ENCODE measurements around the gene CDC42SE2. TPM values are rescaled to one million over a fixed set of nuclear protein-coding genes. Genes with fewer than 3 reads are reported as not detected.

Gene CDC42SE2
- total and polyA plus RNA-seq, 2 of the 4 experiments (the other 2 are of a cell fraction), result 12.5 to 19.4 TPM

DNA sequence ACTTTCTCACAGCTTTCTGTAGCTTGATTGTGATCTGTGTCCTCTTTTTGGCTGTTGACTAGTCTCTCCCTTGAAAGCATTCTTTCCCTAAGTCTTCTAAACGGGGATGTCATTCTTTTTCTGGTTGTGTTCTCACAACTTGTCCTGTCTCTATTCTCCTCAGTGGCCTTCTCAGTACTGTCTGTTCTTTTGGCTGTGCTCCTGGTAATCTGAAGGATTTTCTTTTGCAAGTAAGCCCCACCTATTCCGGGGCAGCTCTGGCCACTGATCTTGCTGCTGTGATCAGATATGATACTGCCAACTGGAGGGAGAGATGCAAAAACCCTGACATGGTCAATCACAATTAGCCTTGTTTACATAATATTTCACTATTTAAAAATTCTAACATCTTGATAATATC, 172.2 kb downstream of the CDC42SE2 start:
- DNase-seq (no peak), ATAC-seq (ENCODE audit: low read depth) (no peak)
- TF ChIP-seq NFE2L2 (IDR thresholded peaks at IDR 0.05; ENCODE audit: low read depth, low read length), result no peak
- TF ChIP-seq POLR2A (IDR thresholded peaks at IDR 0.05; ENCODE audit: low read depth, low read length), result no peak
- TF ChIP-seq FOS (IDR thresholded peaks at IDR 0.05; ENCODE audit: low read depth, low read length), result no peak
- TF ChIP-seq, protein P1, sequence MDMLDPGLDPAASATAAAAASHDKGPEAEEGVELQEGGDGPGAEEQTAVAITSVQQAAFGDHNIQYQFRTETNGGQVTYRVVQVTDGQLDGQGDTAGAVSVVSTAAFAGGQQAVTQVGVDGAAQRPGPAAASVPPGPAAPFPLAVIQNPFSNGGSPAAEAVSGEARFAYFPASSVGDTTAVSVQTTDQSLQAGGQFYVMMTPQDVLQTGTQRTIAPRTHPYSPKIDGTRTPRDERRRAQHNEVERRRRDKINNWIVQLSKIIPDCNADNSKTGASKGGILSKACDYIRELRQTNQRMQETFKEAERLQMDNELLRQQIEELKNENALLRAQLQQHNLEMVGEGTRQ (IDR thresholded peaks at IDR 0.05; ENCODE audit: low read depth, low read length), result no peak
- TF ChIP-seq MXI1 (IDR thresholded peaks at IDR 0.05; ENCODE audit: borderline replicate concordance, low read depth, low read length), result no peak
- TF ChIP-seq RAD21 (IDR thresholded peaks at IDR 0.05; ENCODE audit: low read length), result no peak
- TF ChIP-seq MAFK (IDR thresholded peaks at IDR 0.05; ENCODE audit: low read depth, low read length), result no peak
- TF ChIP-seq RFX5 (IDR thresholded peaks at IDR 0.05; ENCODE audit: low read depth, low read length), result no peak
- TF ChIP-seq MAZ (IDR thresholded peaks at IDR 0.05; ENCODE audit: borderline replicate concordance, low read depth, low read length), result no peak
- no peak for TF ChIP-seq SMC3 (IDR thresholded peaks at IDR 0.05; ENCODE audit: low read depth, low read length)
- TF ChIP-seq, protein P2, sequence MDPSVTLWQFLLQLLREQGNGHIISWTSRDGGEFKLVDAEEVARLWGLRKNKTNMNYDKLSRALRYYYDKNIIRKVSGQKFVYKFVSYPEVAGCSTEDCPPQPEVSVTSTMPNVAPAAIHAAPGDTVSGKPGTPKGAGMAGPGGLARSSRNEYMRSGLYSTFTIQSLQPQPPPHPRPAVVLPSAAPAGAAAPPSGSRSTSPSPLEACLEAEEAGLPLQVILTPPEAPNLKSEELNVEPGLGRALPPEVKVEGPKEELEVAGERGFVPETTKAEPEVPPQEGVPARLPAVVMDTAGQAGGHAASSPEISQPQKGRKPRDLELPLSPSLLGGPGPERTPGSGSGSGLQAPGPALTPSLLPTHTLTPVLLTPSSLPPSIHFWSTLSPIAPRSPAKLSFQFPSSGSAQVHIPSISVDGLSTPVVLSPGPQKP (IDR thresholded peaks at IDR 0.05; ENCODE audit: borderline replicate concordance, low read depth, low read length), result no peak
- TF ChIP-seq, protein P3, sequence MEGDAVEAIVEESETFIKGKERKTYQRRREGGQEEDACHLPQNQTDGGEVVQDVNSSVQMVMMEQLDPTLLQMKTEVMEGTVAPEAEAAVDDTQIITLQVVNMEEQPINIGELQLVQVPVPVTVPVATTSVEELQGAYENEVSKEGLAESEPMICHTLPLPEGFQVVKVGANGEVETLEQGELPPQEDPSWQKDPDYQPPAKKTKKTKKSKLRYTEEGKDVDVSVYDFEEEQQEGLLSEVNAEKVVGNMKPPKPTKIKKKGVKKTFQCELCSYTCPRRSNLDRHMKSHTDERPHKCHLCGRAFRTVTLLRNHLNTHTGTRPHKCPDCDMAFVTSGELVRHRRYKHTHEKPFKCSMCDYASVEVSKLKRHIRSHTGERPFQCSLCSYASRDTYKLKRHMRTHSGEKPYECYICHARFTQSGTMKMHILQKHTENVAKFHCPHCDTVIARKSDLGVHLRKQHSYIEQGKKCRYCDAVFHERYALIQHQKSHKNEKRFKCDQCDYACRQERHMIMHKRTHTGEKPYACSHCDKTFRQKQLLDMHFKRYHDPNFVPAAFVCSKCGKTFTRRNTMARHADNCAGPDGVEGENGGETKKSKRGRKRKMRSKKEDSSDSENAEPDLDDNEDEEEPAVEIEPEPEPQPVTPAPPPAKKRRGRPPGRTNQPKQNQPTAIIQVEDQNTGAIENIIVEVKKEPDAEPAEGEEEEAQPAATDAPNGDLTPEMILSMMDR (conservative IDR thresholded peaks at IDR 0.05; ENCODE audit: low read depth, low read length), result no peak
- no peak for TF ChIP-seq RCOR1 (IDR thresholded peaks at IDR 0.05; ENCODE audit: insufficient replicate concordance, low read length)
- no peak for TF ChIP-seq CEBPB (IDR thresholded peaks at IDR 0.05; ENCODE audit: low read depth, low read length)
- TF ChIP-seq CHD1 (IDR thresholded peaks at IDR 0.05; ENCODE audit: low read depth, low read length), result no peak
- TF ChIP-seq BHLHE40 (IDR thresholded peaks at IDR 0.05; ENCODE audit: low read depth, low read length), result no peak
- CTCF ChIA-PET, result interaction anchor here (0.6 to 0.8 kb wide), 2 partner anchors 9 to 154 kb away, joined by 3 to 5 read pairs; no protein-coding TSS in a partner anchor
- Histone ChIP-seq H2AFZ (replicated peaks; ENCODE audit: low read length, poor library complexity) (no peak overlapping the region), H2AK9ac (replicated peaks; ENCODE audit: low read depth, low read length, poor library complexity) (no peak overlapping the region), H3K4me2 (ENCODE audit: low read depth, low read length) (no peak overlapping the region), H3K27ac (ENCODE audit: insufficient read depth, low read length) (no peak overlapping the region), H4K91ac (ENCODE audit: insufficient read depth, low read depth, low read length) (no peak overlapping the region), H3K79me1 (ENCODE audit: low read depth in 1 of 2, low read length in 2 of 2) (no peaks in the 10 kb centered on the region; a peak in 1 of 4 replicates), H2BK20ac (ENCODE audit: low read depth, low read length) (no peak overlapping the region), H3K9ac (ENCODE audit: low read depth, low read length) (no peak overlapping the region), H3K18ac (ENCODE audit: low read depth, low read length) (no peak overlapping the region), H2BK5ac (ENCODE audit: low read depth, low read length, poor library complexity, severe bottlenecking) (no peak overlapping the region), H4K20me1 (ENCODE audit: insufficient read depth, low read length) (no peaks in the 10 kb centered on the region), H3K14ac (replicated peaks; ENCODE audit: low read depth, low read length) (no peak overlapping the region), H4K5ac (ENCODE audit: low read depth, low read length) (no peak overlapping the region), H3K27me3 (ENCODE audit: control insufficient read depth, insufficient read depth, low read length) (no peaks in the 10 kb centered on the region), H2AK5ac (ENCODE audit: low read depth, low read length) (no peak overlapping the region), H3K4me1 (ENCODE audit: control insufficient read depth, insufficient read depth, low read length) (0 out of 2 replicates have a peak, but pooled peaks cover 4% of the 10 kb centered on the region), H3K23ac (ENCODE audit: low read depth, low read length) (0 out of 2 replicates have a peak overlapping the region, but pooled peaks have one; percentile 24), H3K9me3 (ENCODE audit: control insufficient read depth, insufficient read depth, low read length) (no peaks in the 10 kb centered on the region), H3K4me3 (ENCODE audit: insufficient read depth, low read depth, low read length) (no peak overlapping the region), H3K4ac (ENCODE audit: low read depth, low read length) (no peak overlapping the region), H3K9me1 (ENCODE audit: insufficient read depth, low read length) (no peaks in the 10 kb centered on the region), H3K36me3 (ENCODE audit: control insufficient read depth, insufficient read depth, low read length) (peaks cover 16% of the 10 kb centered on the region), H2BK120ac (ENCODE audit: low read depth, low read length) (no peak overlapping the region), H3K56ac (ENCODE audit: extremely low read depth, insufficient read depth, low read length) (no peak overlapping the region), H2BK15ac (ENCODE audit: low read depth, low read length) (no peak overlapping the region), H4K8ac (ENCODE audit: low read depth in 2 of 2, low read length in 2 of 2) (no peak overlapping the region)
- dilution Hi-C loops (cut with HindIII; ENCODE audit: low sequenced_read_pairs, unreplicated experiment) (no loop called here), intact Hi-C loops (cut with micrococcal nuclease) (loop anchor here (10.0 kb wide), 2 partner anchors 209 to 359 kb away; partner anchors contain the start of gene FNIP1), in situ Hi-C loops (cut with MboI; ENCODE audit: low sequenced_read_pairs) (no loop called here)
- no CpG with 5 or more reads among the region's 2 CpGs for WGBS, 2 experiments (ENCODE audit: extremely low coverage in 2 of 2, insufficient read length in 1 of 2)
- POLR2A ChIA-PET (ENCODE audit: unreplicated experiment), result no interaction called here
- BruUV-seq (replicated peaks), result no TSS peak
